SK-N-SH (cell line): ENCODE data around the gene CHRND. TPM values are rescaled to one million over a fixed set of nuclear protein-coding genes. Genes with fewer than 3 reads are reported as not detected.

ENCODE experiments used
- CTCF ChIA-PET: fragments of 300-600, 350-600 bp; formaldehyde crosslinking; extraction: SDS; loops from one replicate; lab custom pipeline; 2021; lab: Yijun Ruan, JAX
- POLR2A ChIA-PET: fragments of 350-600 bp; sonication (Branson Sonifier 250); formaldehyde crosslinking; extraction: SDS; loops from one replicate; lab custom pipeline; 2020; ENCODE audit warnings: antibody characterized with exemption, inconsistent platforms; lab: Yijun Ruan, JAX
- DNase-seq: peaks from one replicate; pipeline ENCODE4 v3.0.0; 2012
- H2AFZ ChIP-seq: fragments of 200-600 bp; sonication (generic); 2 replicates; pipeline ENCODE4 v1.8.1; 2016; ENCODE audit warnings: antibody characterized with exemption, mild to moderate bottlenecking, low read depth
- H3F3A ChIP-seq: fragments of 200-600 bp; sonication (generic); replicated peaks from 2 replicates; pipeline ENCODE3; 2016; ENCODE audit warnings: antibody characterized with exemption, mild to moderate bottlenecking; ENCODE audit not compliant: insufficient read depth
- H3K27ac ChIP-seq, 2 experiments: fragments of 200-500 bp in 1 of 2; fragments of 200-600 bp in 1 of 2; sonication (Bioruptor generic) in 1 of 2; sonication (generic), shearing (Covaris generic) in 1 of 2; 2 replicates each; pipeline versions ENCODE4 v1.5.1 to v1.6.1; 2014 to 2016; ENCODE audit warnings: low read depth in 2 of 2, inconsistent platforms in 1 of 2, low read length in 1 of 2, mild to moderate bottlenecking in 1 of 2, mixed read lengths in 1 of 2
- H3K27me3 ChIP-seq: fragments of 200-600 bp; sonication (generic), shearing (Covaris generic); 2 replicates; pipeline ENCODE4 v1.6.1; 2016; ENCODE audit warnings: mixed run types; ENCODE audit not compliant: insufficient read depth
- H3K36me3 ChIP-seq, 2 experiments: fragments of 200-500 bp in 1 of 2; fragments of 200-600 bp in 1 of 2; sonication (Bioruptor generic) in 1 of 2; sonication (generic) in 1 of 2; replicated peaks in 1 of 2; 2 replicates each; pipeline versions ENCODE3 to v1.5.1; 2014 to 2016; ENCODE audit warnings: low read length in 1 of 2, mild to moderate bottlenecking in 1 of 2; ENCODE audit not compliant: insufficient read depth in 2 of 2, control insufficient read depth in 1 of 2
- H3K4me1 ChIP-seq, 2 experiments: fragments of 200-500 bp in 1 of 2; fragments of 200-600 bp in 1 of 2; sonication (Bioruptor generic) in 1 of 2; sonication (generic), shearing (Covaris generic) in 1 of 2; 2 replicates each; pipeline versions ENCODE4 v1.5.1 to v1.6.1; 2014 to 2016; ENCODE audit warnings: low read depth in 1 of 2, low read length in 1 of 2, mixed run types in 1 of 2; ENCODE audit not compliant: insufficient read depth in 2 of 2, control insufficient read depth in 1 of 2
- H3K4me2 ChIP-seq: fragments of 200-600 bp; sonication (generic), shearing (Covaris generic); 2 replicates; pipeline ENCODE4 v1.6.1; 2017; ENCODE audit warnings: mixed run types
- H3K4me3 ChIP-seq, 2 experiments: fragments of 200-500 bp in 1 of 2; fragments of 200-600 bp in 1 of 2; sonication (Bioruptor generic) in 1 of 2; sonication (generic), shearing (Covaris generic) in 1 of 2; 2 replicates each; pipeline versions ENCODE4 v1.5.1 to v1.8.1; 2014 to 2016; ENCODE audit warnings: low read depth in 2 of 2, inconsistent platforms in 1 of 2, low read length in 1 of 2, mild to moderate bottlenecking in 1 of 2, mixed read lengths in 1 of 2, moderate library complexity in 1 of 2
- H3K79me2 ChIP-seq: fragments of 200-600 bp; sonication (generic); 2 replicates; pipeline ENCODE4 v1.8.1; 2017; ENCODE audit warnings: mild to moderate bottlenecking; ENCODE audit not compliant: insufficient read depth
- H3K9ac ChIP-seq: fragments of 200-600 bp; sonication (generic); 2 replicates; pipeline ENCODE4 v1.6.1; 2017; ENCODE audit warnings: mixed run types
- H3K9me2 ChIP-seq: fragments of 200-600 bp; sonication (generic); 2 replicates; pipeline ENCODE4 v1.6.1; 2017; ENCODE audit warnings: mixed run types
- H3K9me3 ChIP-seq: fragments of 200-600 bp; sonication (generic); 2 replicates; pipeline ENCODE4 v1.6.1; 2017; ENCODE audit warnings: mixed run types, mild to moderate bottlenecking, moderate library complexity
- H4K20me1 ChIP-seq: fragments of 200-600 bp; sonication (generic); 2 replicates; pipeline ENCODE4 v1.6.1; 2017; ENCODE audit warnings: mild to moderate bottlenecking, mixed run types; ENCODE audit not compliant: insufficient read depth
- FOXM1 ChIP-seq: IDR thresholded peaks from 2 replicates; pipeline ENCODE4 v1.4.0; 2012; ENCODE audit warnings: low read depth, mild to moderate bottlenecking
- JUND ChIP-seq: IDR thresholded peaks from 2 replicates; pipeline ENCODE4 v1.4.0; 2012
- MXI1 ChIP-seq: IDR thresholded peaks from 2 replicates; pipeline ENCODE4 v1.6.1; 2012; ENCODE audit warnings: mild to moderate bottlenecking, low read depth, low read length, improper control_type of control experiment
- NRF1 ChIP-seq: IDR thresholded peaks from 2 replicates; pipeline ENCODE4 v1.6.1; 2012; ENCODE audit warnings: low read depth, mild to moderate bottlenecking, low read length
- RAD21 ChIP-seq: IDR thresholded peaks from 2 replicates; pipeline ENCODE4 v1.6.1; 2012; ENCODE audit warnings: mild to moderate bottlenecking, low read length
- RCOR1 ChIP-seq: fragments of 150-350 bp; IDR thresholded peaks from 2 replicates; pipeline ENCODE4 v1.6.1; 2017; ENCODE audit warnings: antibody characterized with exemption, low read length
- TAF1 ChIP-seq: IDR thresholded peaks from 2 replicates; pipeline ENCODE4 v1.6.1; 2012; ENCODE audit warnings: low read depth, mild to moderate bottlenecking, low read length, moderate library complexity, borderline replicate concordance
- WGBS: methylation state at CpG from one replicate; pipeline ENCODE4 v1.1.6; 2017; ENCODE audit warnings: low lambda C conversion rate; 5-methylcytosine and 5-hydroxymethylcytosine counted together
- polyA plus RNA-seq, 3 experiments: library from polyadenylated mRNA; depleted of rRNA; stranded (reverse); fragments of >200 nt; gene quantifications; 2 replicates each; pipeline ENCODE4 v1.2.3, GENCODE V29; 2012
- TF ChIP-seq, protein P1 (sequence below): IDR thresholded peaks from 2 replicates; pipeline ENCODE4 v1.4.0; 2012; ENCODE audit warnings: low read depth, borderline replicate concordance
- TF ChIP-seq, protein P2 (sequence below): fragments of 150-350 bp; IDR thresholded peaks from 2 replicates; pipeline ENCODE4 v1.6.1; 2017; ENCODE audit warnings: antibody characterized with exemption, low read length, low read depth, borderline replicate concordance
- TF ChIP-seq, protein P3 (sequence below): fragments of 200-600 bp; sonication (generic); IDR thresholded peaks from 2 replicates; pipeline ENCODE4 v1.6.1; 2017; ENCODE audit warnings: antibody characterized with exemption, mild to moderate bottlenecking, moderate library complexity

Gene CHRND
- polyA plus RNA-seq, 1 of the 3 experiments (the other 2 are of a cell fraction) = 0.12 TPM

DNA sequence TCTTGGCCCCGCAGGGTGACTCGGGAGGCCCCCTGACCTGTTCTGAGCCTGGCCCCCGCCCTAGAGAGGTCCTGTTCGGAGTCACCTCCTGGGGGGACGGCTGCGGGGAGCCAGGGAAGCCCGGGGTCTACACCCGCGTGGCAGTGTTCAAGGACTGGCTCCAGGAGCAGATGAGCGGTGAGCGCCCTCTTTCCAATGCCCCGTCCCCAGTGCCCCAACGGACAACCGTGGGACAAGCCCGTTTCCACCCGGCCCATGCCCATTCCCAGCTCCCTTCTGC lies 2.6 kb upstream of the CHRND start (continued):
- no peak for TF ChIP-seq RCOR1
- no peak for TF ChIP-seq FOXM1
- TF ChIP-seq NRF1 = no peak
- TF ChIP-seq MXI1 = no peak
- TF ChIP-seq, protein P1, sequence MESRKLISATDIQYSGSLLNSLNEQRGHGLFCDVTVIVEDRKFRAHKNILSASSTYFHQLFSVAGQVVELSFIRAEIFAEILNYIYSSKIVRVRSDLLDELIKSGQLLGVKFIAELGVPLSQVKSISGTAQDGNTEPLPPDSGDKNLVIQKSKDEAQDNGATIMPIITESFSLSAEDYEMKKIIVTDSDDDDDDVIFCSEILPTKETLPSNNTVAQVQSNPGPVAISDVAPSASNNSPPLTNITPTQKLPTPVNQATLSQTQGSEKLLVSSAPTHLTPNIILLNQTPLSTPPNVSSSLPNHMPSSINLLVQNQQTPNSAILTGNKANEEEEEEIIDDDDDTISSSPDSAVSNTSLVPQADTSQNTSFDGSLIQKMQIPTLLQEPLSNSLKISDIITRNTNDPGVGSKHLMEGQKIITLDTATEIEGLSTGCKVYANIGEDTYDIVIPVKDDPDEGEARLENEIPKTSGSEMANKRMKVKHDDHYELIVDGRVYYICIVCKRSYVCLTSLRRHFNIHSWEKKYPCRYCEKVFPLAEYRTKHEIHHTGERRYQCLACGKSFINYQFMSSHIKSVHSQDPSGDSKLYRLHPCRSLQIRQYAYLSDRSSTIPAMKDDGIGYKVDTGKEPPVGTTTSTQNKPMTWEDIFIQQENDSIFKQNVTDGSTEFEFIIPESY = no peak
- TF ChIP-seq, protein P2, sequence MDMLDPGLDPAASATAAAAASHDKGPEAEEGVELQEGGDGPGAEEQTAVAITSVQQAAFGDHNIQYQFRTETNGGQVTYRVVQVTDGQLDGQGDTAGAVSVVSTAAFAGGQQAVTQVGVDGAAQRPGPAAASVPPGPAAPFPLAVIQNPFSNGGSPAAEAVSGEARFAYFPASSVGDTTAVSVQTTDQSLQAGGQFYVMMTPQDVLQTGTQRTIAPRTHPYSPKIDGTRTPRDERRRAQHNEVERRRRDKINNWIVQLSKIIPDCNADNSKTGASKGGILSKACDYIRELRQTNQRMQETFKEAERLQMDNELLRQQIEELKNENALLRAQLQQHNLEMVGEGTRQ = no peak
- TF ChIP-seq TAF1 = no peak
- TF ChIP-seq RAD21 = no peak
- no peak for TF ChIP-seq JUND

DNA sequence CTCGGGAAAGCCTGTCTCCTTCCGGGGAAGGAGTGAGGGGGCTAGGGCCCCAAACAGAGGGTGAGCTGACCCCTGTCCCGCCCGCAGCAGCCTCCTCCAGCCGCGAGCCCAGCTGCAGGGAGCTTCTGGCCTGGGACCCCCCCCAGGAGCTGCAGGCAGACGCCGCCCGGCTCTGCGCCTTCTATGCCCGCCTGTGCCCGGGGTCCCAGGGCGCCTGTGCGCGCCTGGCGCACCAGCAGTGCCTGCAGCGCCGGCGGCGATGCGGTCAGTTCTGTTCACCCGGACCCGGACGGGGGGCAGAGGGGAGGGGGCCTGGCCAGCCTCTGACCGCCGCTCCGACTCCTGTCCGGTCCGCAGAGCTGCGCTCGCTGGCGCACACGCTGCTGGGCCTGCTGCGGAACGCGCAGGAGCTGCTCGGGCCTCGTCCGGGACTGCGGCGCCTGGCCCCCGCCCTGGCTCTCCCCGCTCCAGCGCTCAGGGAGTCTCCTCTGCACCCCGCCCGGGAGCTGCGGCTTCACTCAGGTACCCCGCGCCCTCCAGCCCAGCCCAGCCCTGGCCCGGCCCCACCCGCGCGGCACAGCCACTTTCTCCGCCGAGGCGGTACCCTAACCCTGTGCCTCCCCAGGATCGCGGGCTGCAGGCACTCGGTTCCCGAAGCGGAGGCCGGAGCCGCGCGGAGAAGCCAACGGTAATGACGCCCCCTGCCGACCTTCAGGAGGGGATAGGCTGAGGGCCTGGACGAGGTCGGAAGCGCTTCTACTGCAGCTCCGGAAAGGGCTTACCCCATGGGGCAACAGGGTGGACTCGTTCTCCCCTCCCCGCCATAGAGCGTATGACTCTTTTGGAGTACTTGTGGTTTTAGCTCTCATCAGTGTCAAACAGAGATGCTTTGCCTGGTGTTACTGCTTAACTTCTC lies 2.0 kb upstream of the CHRND start:
- H3K36me3 ChIP-seq = no peaks in the 10 kb centered on the region
- peaks cover 29% of the 10 kb centered on the region for H3K27me3 ChIP-seq
- no peaks in the 10 kb centered on the region for H3K9me3 ChIP-seq
- H3K9me2 ChIP-seq = no peaks in the 10 kb centered on the region
- no CpG with 5 or more reads among the region's 75 CpGs for WGBS
- H3K4me2 ChIP-seq = peak overlapping the region; percentile 76; the same call in 1 of the 2 replicates
- no peak overlapping the region for H3K27ac ChIP-seq
- CTCF ChIA-PET = interaction anchor here (0.7 to 9.7 kb wide), 28 partner anchors 8 to 641 kb away, joined by 3 to 196 read pairs (median 5); partner anchors contain the start of genes EIF4E2 and TIGD1
- H3K79me2 ChIP-seq = no peaks in the 10 kb centered on the region
- H3K9ac ChIP-seq = no peak overlapping the region
- peak; percentile 87 for DNase-seq
- TF ChIP-seq, protein P3, sequence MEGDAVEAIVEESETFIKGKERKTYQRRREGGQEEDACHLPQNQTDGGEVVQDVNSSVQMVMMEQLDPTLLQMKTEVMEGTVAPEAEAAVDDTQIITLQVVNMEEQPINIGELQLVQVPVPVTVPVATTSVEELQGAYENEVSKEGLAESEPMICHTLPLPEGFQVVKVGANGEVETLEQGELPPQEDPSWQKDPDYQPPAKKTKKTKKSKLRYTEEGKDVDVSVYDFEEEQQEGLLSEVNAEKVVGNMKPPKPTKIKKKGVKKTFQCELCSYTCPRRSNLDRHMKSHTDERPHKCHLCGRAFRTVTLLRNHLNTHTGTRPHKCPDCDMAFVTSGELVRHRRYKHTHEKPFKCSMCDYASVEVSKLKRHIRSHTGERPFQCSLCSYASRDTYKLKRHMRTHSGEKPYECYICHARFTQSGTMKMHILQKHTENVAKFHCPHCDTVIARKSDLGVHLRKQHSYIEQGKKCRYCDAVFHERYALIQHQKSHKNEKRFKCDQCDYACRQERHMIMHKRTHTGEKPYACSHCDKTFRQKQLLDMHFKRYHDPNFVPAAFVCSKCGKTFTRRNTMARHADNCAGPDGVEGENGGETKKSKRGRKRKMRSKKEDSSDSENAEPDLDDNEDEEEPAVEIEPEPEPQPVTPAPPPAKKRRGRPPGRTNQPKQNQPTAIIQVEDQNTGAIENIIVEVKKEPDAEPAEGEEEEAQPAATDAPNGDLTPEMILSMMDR = peak; percentile 36
- TF ChIP-seq, protein P1 = no peak
- TF ChIP-seq, all 33 proteins: peak for 1
- H3K4me3 ChIP-seq = peak overlapping the region in 1 of 2 experiments; percentile 40; a peak in 3 of 4 replicates
- POLR2A ChIA-PET = interaction anchor here (1.5 kb wide), 1 partner anchor 26 kb away, joined by 4 read pairs; the partner anchor contains the start of genes EIF4E2 and TIGD1
- no peak overlapping the region for H2AFZ ChIP-seq
- peaks cover 0 to 23% of the 10 kb centered on the region in 2 experiments; a peak in 1 of 4 replicates for H3K4me1 ChIP-seq
- H4K20me1 ChIP-seq = no peaks in the 10 kb centered on the region
- H3F3A ChIP-seq = no peaks in the 10 kb centered on the region
